HG03103 (cell line): Measurements from ENCODE around the gene MEG3.

ENCODE experiments used
- ATAC-seq: cut with Tn5 transposase; IDR thresholded peaks from one replicate; pipeline ENCODE4 v1.9.1; 2021; ENCODE audit warnings: low read depth; ENCODE audit not compliant: unreplicated experiment

The MEG3 gene

GRCh38 chr14:100844421-100844820, 18.5 kb downstream of the MEG3 start:
- ATAC-seq: no peak

- ATAC-seq: no peak
Observed at GRCh38 chr14:100844846-100845245, 18.9 kb downstream of the MEG3 start.

- ATAC-seq: no peak
Observed at GRCh38 chr14:100845341-100845740, 19.4 kb downstream of the MEG3 start.

GRCh38 chr14:100846309-100846859, 20.5 kb downstream of the MEG3 start:
- no peak for ATAC-seq

GRCh38 chr14:100849115-100849781, 23.3 kb downstream of the MEG3 start:
- ATAC-seq: no peak

GRCh38 chr14:100850841-100851585, 25.1 kb downstream of the MEG3 start:
- ATAC-seq: peak; percentile 71

GRCh38 chr14:100851586-100851916, 25.6 kb downstream of the MEG3 start:
- ATAC-seq: no peak

GRCh38 chr14:100851946-100852620, 26.2 kb downstream of the MEG3 start:
- no peak for ATAC-seq

GRCh38 chr14:100854435-100854834, 28.5 kb downstream of the MEG3 start:
- ATAC-seq: no peak

- ATAC-seq: no peak
Observed at GRCh38 chr14:100855256-100855930, 29.5 kb downstream of the MEG3 start.

- ATAC-seq: no peak
Observed at GRCh38 chr14:100856056-100856950, 30.4 kb downstream of the MEG3 start.

GRCh38 chr14:100857233-100857922, 31.5 kb downstream of the MEG3 start:
- ATAC-seq: no peak

GRCh38 chr14:100857923-100858837, 32.3 kb downstream of the MEG3 start:
- ATAC-seq: no peak

- ATAC-seq: no peak
Observed at GRCh38 chr14:100858838-100859220, 32.9 kb downstream of the MEG3 start.

- ATAC-seq: no peak
Observed at GRCh38 chr14:100859781-100860180, 33.9 kb downstream of the MEG3 start.

- no peak for ATAC-seq
Observed at GRCh38 chr14:100860556-100861187, 34.8 kb downstream of the MEG3 start.

- ATAC-seq: no peak
Observed at GRCh38 chr14:100861188-100861936, 35.4 kb downstream of the MEG3 start.
